Stimulated activated CD8-positive, alpha-beta memory T cell treated with anti-CD3 and anti-CD28 coated beads, Interleukin-12 subunit alpha, Interleukin-12 subunit beta, amount 100 ng/mL, for 1 hour (primary cell): ENCODE measurements around the gene EPB41L4B.
"Not testable (repeated sequence)": the region's sequence is repeated elsewhere in the genome, so short reads cannot be mapped to it uniquely, and the experiment has no call there.

ENCODE experiments used
- DNase-seq: peaks from one replicate; pipeline ENCODE4 v3.0.0-alpha.2; 2020; ENCODE audit warnings: low read depth

The EPB41L4B gene

GRCh38 chr9:109163194-109163593, 157.7 kb downstream of the EPB41L4B start:
- DNase-seq: no peak

DNA sequence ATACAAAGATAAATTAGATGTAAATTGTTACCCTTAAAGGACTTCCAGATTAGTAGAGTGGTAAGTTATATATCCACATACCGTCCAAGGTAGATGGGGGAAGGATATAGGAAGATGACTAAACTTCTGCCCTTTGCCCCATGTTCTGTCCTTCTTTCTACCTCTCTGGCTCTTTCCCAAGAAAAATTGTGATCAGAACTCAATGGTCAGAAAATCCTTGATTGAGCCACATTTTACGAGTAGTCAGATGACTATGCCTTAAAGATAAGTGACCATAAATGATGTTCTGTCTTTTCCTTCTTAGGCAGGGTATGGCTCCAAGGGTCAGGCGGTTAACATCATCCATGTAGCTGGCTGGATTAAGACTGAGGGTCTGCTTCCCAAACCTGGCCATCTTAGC, 158.2 kb downstream of the EPB41L4B start:
- DNase-seq: no peak

DNA sequence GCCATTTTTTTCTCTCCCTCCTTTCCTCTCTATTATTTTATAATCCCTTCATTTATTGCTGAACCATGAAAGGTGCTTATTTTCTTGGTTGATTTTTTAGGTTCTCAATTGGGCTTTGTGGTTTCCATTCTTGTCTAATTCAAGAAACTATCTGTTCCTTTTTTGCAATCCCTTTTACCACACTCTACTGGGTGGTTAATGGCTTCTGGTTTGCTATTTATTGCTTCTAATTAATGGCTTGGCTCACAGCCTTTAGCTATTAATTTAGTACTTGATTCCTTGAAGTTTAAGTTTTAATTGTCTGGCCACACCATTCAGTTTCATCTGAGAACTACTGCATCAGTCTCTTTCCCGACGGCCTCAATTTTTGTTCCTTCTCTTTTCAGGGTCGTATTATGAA, 159.4 kb downstream of the EPB41L4B start:
- no peak for DNase-seq

DNA sequence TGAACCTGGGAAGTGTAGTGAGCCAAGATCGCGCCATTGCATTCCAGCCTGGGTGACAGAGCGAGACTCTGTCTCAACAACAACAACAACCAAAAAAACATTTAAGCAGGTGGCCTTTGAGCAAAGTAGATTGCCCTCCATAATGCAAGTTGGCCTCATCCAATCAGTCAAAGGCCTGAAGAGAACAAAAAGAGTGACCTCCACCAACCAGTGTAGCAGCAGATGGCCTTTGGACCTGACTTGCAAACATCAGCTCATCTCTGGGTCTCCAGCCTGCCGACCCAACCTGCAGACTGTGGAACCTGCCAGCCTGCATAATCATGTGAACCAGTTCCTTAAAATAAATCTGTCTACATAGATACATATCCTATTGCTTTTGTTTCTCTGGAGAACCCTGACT, 161.3 kb downstream of the EPB41L4B start:
- DNase-seq: no peak

DNA sequence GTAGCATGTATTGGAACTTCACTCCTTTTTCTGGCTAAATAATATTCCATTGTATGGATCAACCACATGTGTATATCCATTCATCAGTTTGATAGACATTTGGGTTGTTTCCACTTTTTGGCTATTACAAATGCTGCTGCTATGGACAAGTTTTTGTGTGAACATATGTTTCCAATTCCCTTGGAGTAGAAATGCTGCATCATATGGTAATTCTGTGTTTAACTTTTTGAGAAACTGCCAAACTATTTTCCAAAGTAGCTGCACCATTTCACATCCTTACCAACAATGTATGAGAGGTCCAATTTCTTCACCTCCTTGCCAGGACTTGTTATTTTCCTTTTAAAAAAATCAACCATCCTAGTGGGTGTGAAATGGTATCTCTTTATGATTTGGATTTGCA, 162.2 kb downstream of the EPB41L4B start:
- DNase-seq: no peak

DNA sequence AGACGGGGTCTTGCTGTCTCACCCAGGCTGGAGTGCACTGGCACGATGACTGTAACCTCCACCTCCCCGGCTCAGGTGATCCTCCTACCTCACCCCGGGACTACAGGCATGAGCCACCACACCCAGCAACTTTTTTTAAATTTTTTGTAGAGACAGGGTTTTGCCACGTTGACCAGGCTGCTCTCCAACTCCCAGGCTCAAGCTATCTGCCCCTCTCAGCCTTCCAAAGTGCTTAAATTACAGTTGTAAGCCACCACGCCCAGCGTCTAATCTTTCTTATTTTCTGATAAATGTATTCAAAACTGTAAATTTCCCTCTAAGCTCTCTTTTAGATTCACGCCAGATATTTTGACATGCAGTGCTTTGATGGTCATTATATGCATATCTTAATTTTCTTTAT, 164.2 kb downstream of the EPB41L4B start:
- no peak for DNase-seq

GRCh38 chr9:109150925-109151545, 169.8 kb downstream of the EPB41L4B start:
- DNase-seq: no peak

DNA sequence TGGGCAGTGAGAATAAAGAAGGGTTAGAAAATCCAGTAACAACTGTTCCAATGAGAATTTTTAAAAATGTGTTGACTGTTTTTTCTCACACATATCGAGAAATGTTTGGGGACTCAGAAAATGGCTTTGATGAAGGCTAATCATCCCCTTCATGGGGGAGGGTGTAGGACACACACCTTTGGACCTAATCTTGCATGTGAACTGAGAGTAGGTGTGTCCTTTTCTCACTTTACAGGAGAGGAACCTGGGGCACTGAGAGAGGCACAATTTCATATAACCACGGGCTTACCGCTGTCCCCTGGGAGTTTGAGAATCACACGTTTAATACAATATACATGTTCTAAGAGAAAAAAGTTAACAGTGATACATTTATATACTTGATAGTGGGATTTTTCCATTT, 171.1 kb downstream of the EPB41L4B start:
- no peak for DNase-seq

DNA sequence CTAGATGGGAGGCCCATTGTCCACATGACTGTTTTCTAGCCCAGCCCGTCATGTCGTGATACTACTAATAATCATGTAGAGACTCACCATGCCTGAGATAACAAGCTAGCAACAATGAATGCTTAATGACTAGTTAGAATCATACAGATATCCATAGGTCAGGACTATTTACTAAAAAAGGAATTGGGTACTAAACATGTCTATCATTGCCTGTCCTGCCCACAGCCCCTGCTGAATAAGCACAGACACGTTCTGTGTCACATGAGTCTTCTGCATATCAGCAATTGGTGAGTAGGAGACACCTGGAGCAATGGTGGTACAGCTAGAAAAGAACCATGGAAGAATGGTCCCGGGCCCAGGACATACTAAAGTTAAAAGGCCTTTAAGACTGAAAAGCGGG, 171.8 kb downstream of the EPB41L4B start:
- no peak for DNase-seq

GRCh38 chr9:109145051-109145450, 175.8 kb downstream of the EPB41L4B start:
- no peak for DNase-seq

GRCh38 chr9:109143881-109144562, 176.8 kb downstream of the EPB41L4B start:
- no peak for DNase-seq

GRCh38 chr9:109141375-109141774, 179.5 kb downstream of the EPB41L4B start:
- DNase-seq: no peak

DNA sequence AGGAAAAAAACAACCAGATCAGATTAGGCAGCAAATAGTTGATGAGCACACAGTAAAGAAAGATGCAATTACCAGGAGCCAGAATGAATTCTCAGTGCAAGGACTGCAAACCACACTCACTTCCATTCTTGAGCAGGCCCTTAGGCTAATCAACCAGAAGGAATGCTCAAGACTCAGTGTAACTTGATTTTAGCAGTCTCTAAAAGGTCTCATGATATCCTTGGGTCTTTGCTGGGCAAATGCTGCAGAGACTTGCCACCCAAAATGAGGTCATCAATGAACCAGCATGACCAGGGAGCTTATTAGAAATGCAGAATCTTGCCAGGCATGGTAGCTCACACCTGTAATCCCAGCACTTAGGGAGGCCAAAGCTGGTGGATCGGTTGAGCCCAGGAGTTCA, 181.0 kb downstream of the EPB41L4B start:
- no peak for DNase-seq

DNA sequence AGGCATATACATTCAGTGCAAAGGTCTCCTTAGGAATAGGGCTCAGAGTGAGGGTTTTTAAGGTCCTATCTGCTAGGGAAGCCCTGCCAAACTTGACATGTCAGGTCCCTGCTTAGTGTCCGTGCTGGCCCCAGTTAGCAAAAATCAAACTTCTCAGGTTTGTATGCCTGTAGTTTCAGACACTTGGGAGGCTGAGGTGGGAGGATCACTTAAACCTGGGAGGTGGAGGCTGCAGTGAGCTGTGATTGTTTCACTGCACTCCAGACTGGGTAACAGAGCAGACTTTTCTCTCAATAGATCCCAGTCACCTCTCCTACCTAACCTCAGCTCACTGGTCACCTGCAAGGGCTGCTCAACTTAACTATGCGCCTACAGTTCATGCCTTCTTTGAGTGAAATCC, 182.4 kb downstream of the EPB41L4B start:
- no peak for DNase-seq

GRCh38 chr9:109134167-109134578, 186.7 kb downstream of the EPB41L4B start:
- no peak for DNase-seq

- no peak for DNase-seq
Observed at GRCh38 chr9:109133533-109133932, 187.3 kb downstream of the EPB41L4B start.

GRCh38 chr9:109132567-109133021, 188.3 kb downstream of the EPB41L4B start:
- no peak for DNase-seq

- no peak for DNase-seq
Observed at GRCh38 chr9:109129470-109130197, 191.2 kb downstream of the EPB41L4B start.

GRCh38 chr9:109126671-109127070, 194.2 kb downstream of the EPB41L4B start:
- not testable (repeated sequence) for DNase-seq

GRCh38 chr9:109124121-109124520, 196.7 kb downstream of the EPB41L4B start:
- no peak for DNase-seq

GRCh38 chr9:109122726-109123621, 197.9 kb downstream of the EPB41L4B start:
- DNase-seq: no peak
